SU-DHL-6 (cell line): ENCODE measurements around the gene N4BP2.

ENCODE experiments used
- CTCF ChIP-seq: fragments of 200-600 bp; sonication (generic); IDR thresholded peaks from one replicate; pipeline ENCODE4 v1.5.1; 2017; ENCODE audit warnings: antibody characterized with exemption, mild to moderate bottlenecking, low read length, moderate library complexity; ENCODE audit not compliant: insufficient read depth, poor library complexity, severe bottlenecking
- EZH2phosphoT487 ChIP-seq: fragments of 200-600 bp; sonication (generic), shearing (Covaris generic); conservative IDR thresholded peaks from 2 replicates; pipeline ENCODE4 v1.6.1; 2018; ENCODE audit warnings: mild to moderate bottlenecking, antibody characterized with exemption, low read length, moderate library complexity, mixed read lengths

DNA sequence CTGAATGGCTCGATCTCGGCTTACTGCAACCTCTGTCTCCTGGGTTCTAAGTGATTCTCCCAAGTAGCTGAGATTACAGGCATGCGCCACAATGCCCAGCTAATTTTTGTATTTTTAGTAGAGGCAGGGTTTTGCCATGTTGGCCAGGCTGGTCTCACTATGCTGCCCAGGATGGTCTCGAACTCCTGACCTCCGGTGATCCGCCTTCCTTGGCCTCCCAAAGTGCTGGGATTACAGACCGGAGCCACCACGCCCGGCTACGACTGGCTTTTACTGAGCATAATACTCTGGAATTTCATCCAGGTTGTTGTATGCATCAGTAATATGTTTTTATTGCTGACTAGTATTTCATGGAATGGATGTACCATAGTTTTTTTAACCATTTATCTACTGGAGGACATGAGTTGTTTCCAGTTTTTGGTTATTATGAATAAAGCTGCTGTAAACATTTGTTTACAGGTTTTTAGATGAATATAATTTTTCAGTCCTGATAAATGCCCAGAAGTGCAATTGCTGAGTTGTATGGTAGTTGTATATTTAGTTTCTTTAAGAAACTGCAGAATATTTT, 31.2 kb downstream of the N4BP2 start:
- TF ChIP-seq CTCF (no peak), EZH2phosphoT487 (no peak)
